H9 (cell line): Measurements from ENCODE around the gene TRMU. TPM values are rescaled to one million over a fixed set of nuclear protein-coding genes. Genes with fewer than 3 reads are reported as not detected.

Experiments used
- DNase-seq: peaks from one replicate; pipeline ENCODE4 v3.0.0-alpha.2; 2017
- H2AFZ ChIP-seq: one replicate; pipeline ENCODE4 v1.6.1; 2013; ENCODE audit warnings: mild to moderate bottlenecking, low read length, control low read depth, moderate library complexity
- H2AK5ac ChIP-seq: 2 replicates; pipeline ENCODE4 v1.6.1; 2013; ENCODE audit warnings: low read length, control low read depth, mixed read lengths; ENCODE audit not compliant: insufficient read length
- H2BK120ac ChIP-seq: one replicate; pipeline ENCODE4 v1.6.1; 2013; ENCODE audit warnings: low read depth, mild to moderate bottlenecking, low read length, control low read depth, inconsistent platforms; ENCODE audit not compliant: poor library complexity, severe bottlenecking
- H2BK12ac ChIP-seq: 2 replicates; pipeline ENCODE4 v1.6.1; 2013; ENCODE audit warnings: low read length, control low read depth, mixed read lengths, low read depth; ENCODE audit not compliant: insufficient read length
- H2BK15ac ChIP-seq: 2 replicates; pipeline ENCODE4 v1.6.1; 2013; ENCODE audit warnings: low read depth, low read length, control low read depth
- H2BK20ac ChIP-seq: one replicate; pipeline ENCODE4 v1.6.1; 2013; ENCODE audit warnings: low read depth, mild to moderate bottlenecking, low read length, control low read depth, inconsistent platforms; ENCODE audit not compliant: poor library complexity, severe bottlenecking
- H2BK5ac ChIP-seq: 2 replicates; pipeline ENCODE4 v1.6.1; 2013; ENCODE audit warnings: low read length, control low read depth, mixed read lengths; ENCODE audit not compliant: insufficient read length
- H3K14ac ChIP-seq: 2 replicates; pipeline ENCODE4 v1.6.1; 2013; ENCODE audit warnings: low read length, control low read depth; ENCODE audit not compliant: insufficient read depth
- H3K18ac ChIP-seq: 2 replicates; pipeline ENCODE4 v1.6.1; 2013; ENCODE audit warnings: low read depth, mild to moderate bottlenecking, mixed read lengths, low read length, control low read depth; ENCODE audit not compliant: insufficient read length
- H3K23ac ChIP-seq: 2 replicates; pipeline ENCODE4 v1.6.1; 2013; ENCODE audit warnings: low read length, control low read depth, mixed read lengths, low read depth; ENCODE audit not compliant: insufficient read length
- H3K23me2 ChIP-seq: 2 replicates; pipeline ENCODE4 v1.6.1; 2013; ENCODE audit warnings: low read depth, mild to moderate bottlenecking, mixed read lengths, low read length, control low read depth; ENCODE audit not compliant: insufficient read length, poor library complexity, severe bottlenecking
- H3K27ac ChIP-seq: 2 replicates; pipeline ENCODE4 v1.5.1; 2013; ENCODE audit warnings: low read length, control low read depth, mixed read lengths, low read depth; ENCODE audit not compliant: insufficient read length
- H3K27me3 ChIP-seq: 2 replicates; pipeline ENCODE4 v1.6.1; 2013; ENCODE audit warnings: low read length, control low read depth, inconsistent platforms; ENCODE audit not compliant: insufficient read depth
- H3K4ac ChIP-seq: 2 replicates; pipeline ENCODE4 v1.6.1; 2013; ENCODE audit warnings: low read depth, mild to moderate bottlenecking, control low read depth, inconsistent platforms, low read length, moderate library complexity
- H3K4me1 ChIP-seq: 2 replicates; pipeline ENCODE4 v1.6.1; 2013; ENCODE audit warnings: low read length, control low read depth, inconsistent platforms; ENCODE audit not compliant: insufficient read depth
- H3K4me2 ChIP-seq: 2 replicates; pipeline ENCODE4 v1.6.1; 2013; ENCODE audit warnings: low read length, control low read depth, mixed read lengths; ENCODE audit not compliant: insufficient read length, insufficient read depth
- H3K56ac ChIP-seq: 2 replicates; pipeline ENCODE4 v1.6.1; 2013; ENCODE audit warnings: low read depth, mild to moderate bottlenecking, mixed read lengths, low read length, control low read depth; ENCODE audit not compliant: insufficient read length
- H3K79me1 ChIP-seq: 2 replicates; pipeline ENCODE4 v1.6.1; 2013; ENCODE audit warnings: low read depth, mild to moderate bottlenecking, moderate library complexity, low read length, control low read depth, inconsistent platforms; ENCODE audit not compliant: insufficient read depth, poor library complexity, severe bottlenecking
- H3K79me2 ChIP-seq: 2 replicates; pipeline ENCODE4 v1.6.1; 2013; ENCODE audit warnings: low read length, control low read depth, inconsistent platforms; ENCODE audit not compliant: insufficient read depth
- H3K9ac ChIP-seq: 2 replicates; pipeline ENCODE4 v1.6.1; 2013; ENCODE audit warnings: low read length, control low read depth, mixed read lengths; ENCODE audit not compliant: insufficient read length; ENCODE audit errors: extremely low read depth
- H3K9me3 ChIP-seq: one replicate; pipeline ENCODE4 v1.6.1; 2013; ENCODE audit warnings: low read depth, low read length, inconsistent platforms; ENCODE audit not compliant: control insufficient read depth
- H3T11ph ChIP-seq: one replicate; pipeline ENCODE4 v1.6.1; 2013; ENCODE audit warnings: mild to moderate bottlenecking, low read length, control low read depth, inconsistent platforms
- H4K20me1 ChIP-seq: one replicate; pipeline ENCODE4 v1.6.1; 2013; ENCODE audit not compliant: control insufficient read depth, insufficient read length, insufficient read depth
- H4K5ac ChIP-seq: 2 replicates; pipeline ENCODE4 v1.6.1; 2013; ENCODE audit warnings: low read depth, mild to moderate bottlenecking, mixed read lengths, low read length, control low read depth; ENCODE audit not compliant: insufficient read length
- H4K8ac ChIP-seq: replicated peaks from 2 replicates; pipeline ENCODE4 v1.6.1; 2013; ENCODE audit warnings: low read length, control low read depth, mixed read lengths, low read depth; ENCODE audit not compliant: insufficient read length
- H4K91ac ChIP-seq: 2 replicates; pipeline ENCODE4 v1.6.1; 2013; ENCODE audit warnings: low read depth, mild to moderate bottlenecking, moderate library complexity, mixed read lengths, low read length, control low read depth; ENCODE audit not compliant: insufficient read length
- H3K27ac Mint-ChIP-seq, 3 experiments: 2 replicates in 2 of 3; 3 replicates in 1 of 3; pipeline ENCODE4 v1.8.0; 2020 to 2021; ENCODE audit warnings: mixed read lengths in 3 of 3, mild to moderate bottlenecking in 1 of 3, moderate library complexity in 1 of 3
- H3K27me3 Mint-ChIP-seq: 2 replicates; pipeline ENCODE4 v1.8.0; 2021; ENCODE audit warnings: low read depth, mild to moderate bottlenecking, moderate library complexity, mixed read lengths
- H3K36me3 Mint-ChIP-seq, 3 experiments: 2 replicates in 2 of 3; 3 replicates in 1 of 3; pipeline ENCODE4 v1.8.0; 2020 to 2021; ENCODE audit warnings: low read depth in 3 of 3, mixed read lengths in 3 of 3; ENCODE audit not compliant: insufficient read depth in 1 of 3
- H3K4me1 Mint-ChIP-seq, 2 experiments: 2 replicates each; pipeline ENCODE4 v1.8.0; 2020; ENCODE audit warnings: mixed read lengths in 2 of 2
- H3K4me3 Mint-ChIP-seq, 2 experiments: 2 replicates in 1 of 2; 3 replicates in 1 of 2; pipeline ENCODE4 v1.8.0; 2020 to 2021; ENCODE audit warnings: mild to moderate bottlenecking in 2 of 2, mixed read lengths in 2 of 2, moderate library complexity in 1 of 2
- H3K9me3 Mint-ChIP-seq, 2 experiments: 2 replicates in 1 of 2; 3 replicates in 1 of 2; pipeline ENCODE4 v1.8.0; 2020; ENCODE audit warnings: mild to moderate bottlenecking in 2 of 2, mixed read lengths in 2 of 2, moderate library complexity in 1 of 2
- WGBS: extraction: QIAGEN DNeasy Blood & Tissue Kit; methylation state at CpG from one replicate; pipeline ENCODE4 v1.1.7; 2013; ENCODE audit warnings: missing lambda C conversion rate, low lambda C conversion rate, mixed read lengths; ENCODE audit not compliant: insufficient read length; ENCODE audit errors: extremely low coverage; 5-methylcytosine and 5-hydroxymethylcytosine counted together
- total RNA-seq: library from RNA; stranded (reverse); gene quantifications from 2 replicates; pipeline ENCODE4 v1.2.1, GENCODE V29; 2021
- TF ChIP-seq, protein P1 (sequence below): fragments of 200-600 bp; sonication (generic); conservative IDR thresholded peaks from 3 replicates; pipeline ENCODE4 v1.8.0; 2021; ENCODE audit warnings: antibody characterized with exemption, mild to moderate bottlenecking

The TRMU gene
- total RNA-seq, 1 experiment from 2014 or later: 86.3 TPM

DNA sequence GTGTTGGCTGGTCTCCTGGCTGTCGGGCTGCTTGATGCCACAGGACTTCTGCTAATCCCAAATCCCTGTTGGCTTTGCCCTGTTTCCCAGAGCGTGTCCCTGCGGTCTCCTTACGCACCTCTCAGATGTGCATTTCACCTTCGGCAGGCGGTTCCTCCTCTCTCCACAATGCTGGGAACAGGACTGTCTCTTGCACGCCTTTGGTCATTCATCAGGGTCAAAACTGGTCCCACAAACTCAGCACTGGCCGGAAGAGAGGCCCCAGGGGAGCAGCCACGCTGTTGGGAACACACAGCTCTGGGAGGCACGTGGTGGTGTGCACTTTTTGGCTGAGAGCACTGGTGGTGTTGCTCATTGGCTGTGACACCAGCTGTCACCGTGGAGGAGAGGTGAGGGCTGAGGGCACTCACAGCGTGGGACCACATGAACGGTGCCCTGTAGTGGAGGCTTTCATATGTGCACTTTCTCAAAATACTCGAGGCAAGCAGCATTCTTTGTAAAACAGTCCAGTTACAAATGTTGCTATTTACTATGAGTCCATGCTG is 15.3 kb upstream of the TRMU start:
- Histone ChIP-seq H4K20me1 (no peaks in the 10 kb centered on the region), H4K5ac (no peak overlapping the region), H3T11ph (no peak overlapping the region), H3K27me3 (no peaks in the 10 kb centered on the region), H3K56ac (no peak overlapping the region), H3K79me1 (no peaks in the 10 kb centered on the region), H2BK15ac (no peak overlapping the region), H2AFZ (no peak overlapping the region), H3K9me3 (no peaks in the 10 kb centered on the region), H2BK12ac (no peak overlapping the region), H3K18ac (no peak overlapping the region), H3K27ac (no peak overlapping the region), H3K4ac (no peak overlapping the region), H3K23ac (no peak overlapping the region), H3K4me2 (no peak overlapping the region), H2BK5ac (no peak overlapping the region), H4K91ac (no peak overlapping the region), H3K23me2 (no peaks in the 10 kb centered on the region), H4K8ac (no peak overlapping the region), H3K14ac (no peak overlapping the region), H3K9ac (no peak overlapping the region), H3K4me1 (no peaks in the 10 kb centered on the region), H2BK120ac (no peak overlapping the region), H3K79me2 (no peaks in the 10 kb centered on the region), H2BK20ac (no peak overlapping the region), H2AK5ac (no peak overlapping the region)
- WGBS: no CpG with 5 or more reads among the region's 14 CpGs
- Mint-ChIP-seq H3K4me1 (no peaks in the 10 kb centered on the region), H3K27ac (no peak overlapping the region; a peak in 1 of 7 replicates), H3K36me3 (peaks cover 38 to 92% (median 87%) of the 10 kb centered on the region in 3 experiments), H3K9me3 (no peaks in the 10 kb centered on the region), H3K27me3 (no peaks in the 10 kb centered on the region), H3K4me3 (no peak overlapping the region)
- TF ChIP-seq, protein P1, sequence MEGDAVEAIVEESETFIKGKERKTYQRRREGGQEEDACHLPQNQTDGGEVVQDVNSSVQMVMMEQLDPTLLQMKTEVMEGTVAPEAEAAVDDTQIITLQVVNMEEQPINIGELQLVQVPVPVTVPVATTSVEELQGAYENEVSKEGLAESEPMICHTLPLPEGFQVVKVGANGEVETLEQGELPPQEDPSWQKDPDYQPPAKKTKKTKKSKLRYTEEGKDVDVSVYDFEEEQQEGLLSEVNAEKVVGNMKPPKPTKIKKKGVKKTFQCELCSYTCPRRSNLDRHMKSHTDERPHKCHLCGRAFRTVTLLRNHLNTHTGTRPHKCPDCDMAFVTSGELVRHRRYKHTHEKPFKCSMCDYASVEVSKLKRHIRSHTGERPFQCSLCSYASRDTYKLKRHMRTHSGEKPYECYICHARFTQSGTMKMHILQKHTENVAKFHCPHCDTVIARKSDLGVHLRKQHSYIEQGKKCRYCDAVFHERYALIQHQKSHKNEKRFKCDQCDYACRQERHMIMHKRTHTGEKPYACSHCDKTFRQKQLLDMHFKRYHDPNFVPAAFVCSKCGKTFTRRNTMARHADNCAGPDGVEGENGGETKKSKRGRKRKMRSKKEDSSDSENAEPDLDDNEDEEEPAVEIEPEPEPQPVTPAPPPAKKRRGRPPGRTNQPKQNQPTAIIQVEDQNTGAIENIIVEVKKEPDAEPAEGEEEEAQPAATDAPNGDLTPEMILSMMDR: no peak
- DNase-seq: no peak
